ENCODE data around the gene MACROD2.

GRCh38 chr20:14918281-14918680 is 923.0 kb downstream of the MACROD2 start:
- TF ChIP-seq, protein P1, sequence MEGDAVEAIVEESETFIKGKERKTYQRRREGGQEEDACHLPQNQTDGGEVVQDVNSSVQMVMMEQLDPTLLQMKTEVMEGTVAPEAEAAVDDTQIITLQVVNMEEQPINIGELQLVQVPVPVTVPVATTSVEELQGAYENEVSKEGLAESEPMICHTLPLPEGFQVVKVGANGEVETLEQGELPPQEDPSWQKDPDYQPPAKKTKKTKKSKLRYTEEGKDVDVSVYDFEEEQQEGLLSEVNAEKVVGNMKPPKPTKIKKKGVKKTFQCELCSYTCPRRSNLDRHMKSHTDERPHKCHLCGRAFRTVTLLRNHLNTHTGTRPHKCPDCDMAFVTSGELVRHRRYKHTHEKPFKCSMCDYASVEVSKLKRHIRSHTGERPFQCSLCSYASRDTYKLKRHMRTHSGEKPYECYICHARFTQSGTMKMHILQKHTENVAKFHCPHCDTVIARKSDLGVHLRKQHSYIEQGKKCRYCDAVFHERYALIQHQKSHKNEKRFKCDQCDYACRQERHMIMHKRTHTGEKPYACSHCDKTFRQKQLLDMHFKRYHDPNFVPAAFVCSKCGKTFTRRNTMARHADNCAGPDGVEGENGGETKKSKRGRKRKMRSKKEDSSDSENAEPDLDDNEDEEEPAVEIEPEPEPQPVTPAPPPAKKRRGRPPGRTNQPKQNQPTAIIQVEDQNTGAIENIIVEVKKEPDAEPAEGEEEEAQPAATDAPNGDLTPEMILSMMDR (IDR thresholded peaks at IDR 0.05; ENCODE audit: poor library complexity, severe bottlenecking) = no peak
- TF ChIP-seq POLR2AphosphoS5 (IDR thresholded peaks at IDR 0.05) (no peak), TAF1 (IDR thresholded peaks at IDR 0.05; ENCODE audit: low read depth) (no peak), RAD21 (conservative IDR thresholded peaks at IDR 0.05) (no peak)
- TF ChIP-seq, protein P2, sequence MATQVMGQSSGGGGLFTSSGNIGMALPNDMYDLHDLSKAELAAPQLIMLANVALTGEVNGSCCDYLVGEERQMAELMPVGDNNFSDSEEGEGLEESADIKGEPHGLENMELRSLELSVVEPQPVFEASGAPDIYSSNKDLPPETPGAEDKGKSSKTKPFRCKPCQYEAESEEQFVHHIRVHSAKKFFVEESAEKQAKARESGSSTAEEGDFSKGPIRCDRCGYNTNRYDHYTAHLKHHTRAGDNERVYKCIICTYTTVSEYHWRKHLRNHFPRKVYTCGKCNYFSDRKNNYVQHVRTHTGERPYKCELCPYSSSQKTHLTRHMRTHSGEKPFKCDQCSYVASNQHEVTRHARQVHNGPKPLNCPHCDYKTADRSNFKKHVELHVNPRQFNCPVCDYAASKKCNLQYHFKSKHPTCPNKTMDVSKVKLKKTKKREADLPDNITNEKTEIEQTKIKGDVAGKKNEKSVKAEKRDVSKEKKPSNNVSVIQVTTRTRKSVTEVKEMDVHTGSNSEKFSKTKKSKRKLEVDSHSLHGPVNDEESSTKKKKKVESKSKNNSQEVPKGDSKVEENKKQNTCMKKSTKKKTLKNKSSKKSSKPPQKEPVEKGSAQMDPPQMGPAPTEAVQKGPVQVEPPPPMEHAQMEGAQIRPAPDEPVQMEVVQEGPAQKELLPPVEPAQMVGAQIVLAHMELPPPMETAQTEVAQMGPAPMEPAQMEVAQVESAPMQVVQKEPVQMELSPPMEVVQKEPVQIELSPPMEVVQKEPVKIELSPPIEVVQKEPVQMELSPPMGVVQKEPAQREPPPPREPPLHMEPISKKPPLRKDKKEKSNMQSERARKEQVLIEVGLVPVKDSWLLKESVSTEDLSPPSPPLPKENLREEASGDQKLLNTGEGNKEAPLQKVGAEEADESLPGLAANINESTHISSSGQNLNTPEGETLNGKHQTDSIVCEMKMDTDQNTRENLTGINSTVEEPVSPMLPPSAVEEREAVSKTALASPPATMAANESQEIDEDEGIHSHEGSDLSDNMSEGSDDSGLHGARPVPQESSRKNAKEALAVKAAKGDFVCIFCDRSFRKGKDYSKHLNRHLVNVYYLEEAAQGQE (IDR thresholded peaks at IDR 0.05; ENCODE audit: borderline replicate concordance) = no peak
